Thyroid gland (tissue), 4 donors: ENCODE measurements around the gene SLC25A13. TPM values are rescaled to one million over a fixed set of nuclear protein-coding genes. Genes with fewer than 3 reads are reported as not detected.

ENCODE experiments used
- DNase-seq, 2 donors: peaks; one replicate each; pipeline ENCODE4 v3.0.0-alpha.2; 2019
- H3K27ac ChIP-seq, 3 donors: fragments of 200-600 bp; sonication (generic); 1 replicate in 2 of 3; 2 replicates in 1 of 3; pipeline ENCODE4 v1.5.1; 2016 to 2019; ENCODE audit warnings: mild to moderate bottlenecking in 1 of 3, moderate library complexity in 1 of 3
- H3K27me3 ChIP-seq: fragments of 200-600 bp; sonication (generic); one replicate; pipeline ENCODE4 v1.5.1; 2019
- H3K36me3 ChIP-seq, 2 donors: fragments of 200-600 bp; sonication (generic); one replicate each; pipeline ENCODE4 v1.5.1; 2016 to 2019
- H3K4me1 ChIP-seq, 2 donors: fragments of 200-600 bp; sonication (generic); one replicate each; pipeline ENCODE4 v1.5.1; 2017 to 2019
- H3K4me3 ChIP-seq, 3 donors: fragments of 200-600 bp; sonication (generic); replicated peaks in 1 of 3; 1 replicate in 2 of 3; 2 replicates in 1 of 3; pipeline ENCODE4 v1.5.1; 2016; ENCODE audit warnings: mild to moderate bottlenecking in 1 of 3
- H3K9me3 ChIP-seq: fragments of 200-600 bp; sonication (generic); one replicate; pipeline ENCODE4 v1.5.1; 2017
- POLR2A ChIP-seq, 2 donors: fragments of 450-650 bp; IDR thresholded peaks; one replicate each; pipeline ENCODE4 v1.6.1; 2017; ENCODE audit warnings: antibody characterized with exemption in 2 of 2, mild to moderate bottlenecking in 2 of 2, moderate library complexity in 1 of 2
- WGBS, 2 donors: methylation state at CpG; one replicate each; pipeline ENCODE4 v1.1.5; 2017; 5-methylcytosine and 5-hydroxymethylcytosine counted together
- intact Hi-C: fragments of 100-400 bp; cut with DNase I; formaldehyde crosslinking; loops from one replicate; pipeline ENCODE4 v1.15.1; 2023
- total RNA-seq, 4 donors: library from RNA; depleted of rRNA; stranded (reverse); fragments of >200 nt; gene quantifications; one replicate each; pipeline ENCODE4 v1.2.3, GENCODE V29; 2016
- TF ChIP-seq, protein P1 (sequence below), 6 experiments: fragments of 200-600 bp in 3 of 6; fragments of 450-650 bp in 3 of 6; sonication (generic) in 3 of 6; IDR thresholded peaks; one replicate each; pipeline ENCODE4 v1.5.1; 2016 to 2019; ENCODE audit warnings: antibody characterized with exemption in 6 of 6, mild to moderate bottlenecking in 2 of 6, inconsistent platforms in 1 of 6, moderate library complexity in 1 of 6

SLC25A13 gene
- total RNA-seq, 4 donors from 2014 or later: 22.7 to 36.1 (median 30.2) TPM

DNA sequence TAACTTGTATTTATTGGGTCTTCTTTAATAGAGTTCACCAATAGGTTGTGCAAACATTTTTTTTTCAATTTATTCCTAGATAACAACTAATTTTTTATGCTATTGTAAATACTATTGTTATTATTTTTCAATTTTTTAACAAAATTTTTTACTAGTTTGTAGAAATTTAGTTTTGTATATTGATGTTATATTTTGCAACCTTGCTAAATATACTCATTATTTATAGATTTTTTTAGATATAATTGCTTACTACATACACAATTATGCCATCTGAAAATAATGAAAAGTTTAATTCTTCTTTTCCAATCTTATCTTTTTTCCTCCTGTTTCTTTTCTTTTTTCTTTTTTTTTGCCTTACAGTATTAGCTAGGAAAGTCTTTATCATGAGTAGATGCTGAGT is 216.9 kb downstream of the SLC25A13 start:
- no peaks in the 10 kb centered on the region for H3K27me3 ChIP-seq
- TF ChIP-seq POLR2A (IDR thresholded peaks at IDR 0.05): no peak
- no peaks in the 10 kb centered on the region for H3K9me3 ChIP-seq
- H3K4me3 ChIP-seq: no peak overlapping the region
- no peak overlapping the region for H3K27ac ChIP-seq
- intact Hi-C loops: no loop called here
- no peak for DNase-seq
- H3K4me1 ChIP-seq: no peaks in the 10 kb centered on the region
- H3K36me3 ChIP-seq: no peaks in the 10 kb centered on the region

DNA sequence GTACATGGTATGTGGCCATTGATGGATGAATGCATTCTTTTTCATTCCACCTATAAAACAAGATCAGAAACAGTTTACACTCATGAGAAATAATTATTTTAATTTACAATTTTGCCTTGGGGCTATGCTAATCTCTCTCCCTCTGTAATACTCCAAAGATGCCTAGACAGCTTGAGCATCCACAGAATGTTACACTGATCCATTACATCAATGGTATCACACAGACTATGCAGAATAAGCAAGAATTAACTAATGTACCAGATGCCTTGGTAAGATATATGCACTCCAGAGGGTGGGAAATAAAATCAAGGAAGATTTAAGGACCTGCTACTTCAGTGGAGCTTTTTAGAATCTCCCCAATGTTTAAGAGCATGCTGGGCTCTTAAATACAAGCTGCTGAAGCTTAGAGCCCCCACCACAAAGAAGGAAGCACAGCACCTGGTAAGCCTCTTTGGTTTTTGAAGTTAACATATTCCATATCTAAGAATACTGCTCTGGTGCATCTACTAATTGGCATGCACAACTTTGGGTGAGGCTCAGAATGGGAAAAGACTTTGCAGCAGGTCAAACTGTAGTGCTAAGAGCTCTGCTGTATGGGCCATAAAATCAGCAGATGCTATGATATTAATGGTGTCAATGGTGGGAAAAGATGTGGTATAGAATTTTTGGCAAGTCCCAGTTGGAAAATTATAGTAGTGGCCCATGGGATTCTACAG is 219.6 kb downstream of the SLC25A13 start:
- no peak for TF ChIP-seq POLR2A (IDR thresholded peaks at IDR 0.05)
- TF ChIP-seq, protein P1, sequence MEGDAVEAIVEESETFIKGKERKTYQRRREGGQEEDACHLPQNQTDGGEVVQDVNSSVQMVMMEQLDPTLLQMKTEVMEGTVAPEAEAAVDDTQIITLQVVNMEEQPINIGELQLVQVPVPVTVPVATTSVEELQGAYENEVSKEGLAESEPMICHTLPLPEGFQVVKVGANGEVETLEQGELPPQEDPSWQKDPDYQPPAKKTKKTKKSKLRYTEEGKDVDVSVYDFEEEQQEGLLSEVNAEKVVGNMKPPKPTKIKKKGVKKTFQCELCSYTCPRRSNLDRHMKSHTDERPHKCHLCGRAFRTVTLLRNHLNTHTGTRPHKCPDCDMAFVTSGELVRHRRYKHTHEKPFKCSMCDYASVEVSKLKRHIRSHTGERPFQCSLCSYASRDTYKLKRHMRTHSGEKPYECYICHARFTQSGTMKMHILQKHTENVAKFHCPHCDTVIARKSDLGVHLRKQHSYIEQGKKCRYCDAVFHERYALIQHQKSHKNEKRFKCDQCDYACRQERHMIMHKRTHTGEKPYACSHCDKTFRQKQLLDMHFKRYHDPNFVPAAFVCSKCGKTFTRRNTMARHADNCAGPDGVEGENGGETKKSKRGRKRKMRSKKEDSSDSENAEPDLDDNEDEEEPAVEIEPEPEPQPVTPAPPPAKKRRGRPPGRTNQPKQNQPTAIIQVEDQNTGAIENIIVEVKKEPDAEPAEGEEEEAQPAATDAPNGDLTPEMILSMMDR (IDR thresholded peaks at IDR 0.05): no peak
- no peak for DNase-seq
- no peaks in the 10 kb centered on the region for H3K4me1 ChIP-seq
- H3K9me3 ChIP-seq: no peaks in the 10 kb centered on the region
- H3K36me3 ChIP-seq: no peaks in the 10 kb centered on the region
- H3K4me3 ChIP-seq: no peak overlapping the region
- no peak overlapping the region for H3K27ac ChIP-seq
- intact Hi-C loops: no loop called here
- H3K27me3 ChIP-seq: no peaks in the 10 kb centered on the region

DNA sequence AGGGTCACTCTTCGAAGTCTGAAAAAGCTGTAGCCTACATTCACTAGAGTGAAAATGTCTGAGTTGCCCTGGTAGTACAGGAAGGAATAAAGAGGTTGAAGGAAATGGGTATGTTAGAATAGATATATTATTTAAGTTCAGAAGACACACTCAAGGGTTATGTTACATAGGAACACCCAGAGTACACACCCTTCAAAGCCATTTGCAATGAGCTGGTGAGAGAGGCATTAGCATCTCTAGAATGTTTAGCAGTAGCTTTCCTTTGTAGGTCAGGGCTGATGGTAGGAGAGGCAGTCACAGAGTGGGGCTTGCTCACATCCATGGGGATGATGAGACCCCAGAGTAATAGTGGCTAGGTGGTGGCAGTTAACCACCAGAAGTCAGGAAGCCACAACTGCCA is 221.2 kb downstream of the SLC25A13 start:
- DNase-seq: no peak
- no peaks in the 10 kb centered on the region for H3K36me3 ChIP-seq
- no peak overlapping the region for H3K4me3 ChIP-seq
- H3K27me3 ChIP-seq: no peaks in the 10 kb centered on the region
- TF ChIP-seq, protein P1 (IDR thresholded peaks at IDR 0.05): no peak
- TF ChIP-seq POLR2A (IDR thresholded peaks at IDR 0.05): no peak
- H3K27ac ChIP-seq: no peak overlapping the region
- H3K4me1 ChIP-seq: no peaks in the 10 kb centered on the region
- no peaks in the 10 kb centered on the region for H3K9me3 ChIP-seq
- 55 to 82% methylated on average over 1 of the region's 1 CpG for WGBS, 2 donors
- intact Hi-C loops: no loop called here

DNA sequence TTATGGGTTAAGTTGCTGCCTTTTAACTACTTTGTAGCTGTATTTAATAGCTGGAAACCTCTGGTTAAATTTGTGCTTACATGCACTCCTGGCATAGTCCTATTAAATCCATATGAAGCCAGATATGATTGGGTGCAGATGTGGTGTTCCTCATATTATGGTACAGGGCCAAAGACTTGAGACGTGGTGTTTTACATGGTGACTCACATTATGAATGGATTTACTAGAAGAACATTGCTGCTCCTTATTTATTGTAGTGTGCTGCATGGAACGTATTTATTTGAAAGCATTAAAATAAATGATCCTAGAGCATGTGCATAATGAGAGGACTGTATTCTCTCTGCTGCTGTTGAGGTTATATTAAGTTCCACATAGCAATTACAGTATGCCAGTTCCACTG is 224.1 kb downstream of the SLC25A13 start:
- 75 to 85% methylated on average over 2 of the region's 2 CpGs for WGBS, 2 donors

DNA sequence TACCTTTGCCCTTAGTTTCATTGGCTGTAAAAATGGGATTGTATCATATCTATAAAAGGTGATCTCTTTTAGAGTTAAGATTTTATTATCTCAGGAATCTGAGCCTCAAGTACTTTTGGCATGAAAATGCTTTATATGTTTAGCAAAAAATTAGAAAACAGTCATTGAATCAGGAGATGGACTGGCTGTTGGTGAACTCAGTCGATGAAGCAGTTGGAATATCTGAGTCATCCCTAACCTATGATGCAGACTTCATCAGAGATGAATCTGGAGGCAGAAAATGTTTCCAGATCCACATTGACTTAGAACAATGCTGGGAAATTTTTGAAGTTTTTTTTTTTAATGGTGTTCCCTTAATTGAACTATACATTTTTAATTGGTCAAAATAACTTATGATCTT is 228.5 kb downstream of the SLC25A13 start:
- intact Hi-C loops: no loop called here
- Histone ChIP-seq H3K4me1 (no peaks in the 10 kb centered on the region), H3K27ac (no peak overlapping the region), H3K36me3 (no peaks in the 10 kb centered on the region), H3K4me3 (no peak overlapping the region), H3K27me3 (no peaks in the 10 kb centered on the region), H3K9me3 (no peaks in the 10 kb centered on the region)
- TF ChIP-seq POLR2A (IDR thresholded peaks at IDR 0.05): no peak
- TF ChIP-seq, protein P1 (IDR thresholded peaks at IDR 0.05): no peak
- DNase-seq: no peak
- WGBS, 2 donors: 66 to 76% methylated on average over 1 of the region's 1 CpG

More for the DNA sequence above, 224.1 kb downstream of the SLC25A13 start:
- H3K4me3 ChIP-seq: no peak overlapping the region
- no peak for TF ChIP-seq POLR2A (IDR thresholded peaks at IDR 0.05)
- TF ChIP-seq, protein P1 (IDR thresholded peaks at IDR 0.05): no peak
- H3K36me3 ChIP-seq: no peaks in the 10 kb centered on the region
- H3K9me3 ChIP-seq: no peaks in the 10 kb centered on the region
- no peak for DNase-seq
- intact Hi-C loops: no loop called here
- no peak overlapping the region for H3K27ac ChIP-seq
- no peaks in the 10 kb centered on the region for H3K4me1 ChIP-seq
- no peaks in the 10 kb centered on the region for H3K27me3 ChIP-seq
